ENCODE results near the gene AMOTL2. TPM values are rescaled to one million over a fixed set of nuclear protein-coding genes. Genes with fewer than 3 reads are reported as not detected.

The AMOTL2 gene
- total and polyA plus RNA-seq, 3 experiments from 2014 or later = 0.10 TPM; not detected in 2

GRCh38 chr3:134404366-134404885 is 30.2 kb upstream of the AMOTL2 start:
- no peak overlapping the region for H3K27ac Mint-ChIP-seq
- Histone ChIP-seq H3K27me3 (ENCODE audit: insufficient read depth, low read length, poor library complexity, severe bottlenecking) (peaks cover 16% of the 10 kb centered on the region), H3K4me1 (ENCODE audit: insufficient read depth, low read length) (no peaks in the 10 kb centered on the region), H3K4me3 (ENCODE audit: low read length) (no peak overlapping the region), H3K9me3 (ENCODE audit: low read length) (no peaks in the 10 kb centered on the region), H3K27ac (ENCODE audit: low read depth, low read length) (no peak overlapping the region), H3K36me3 (ENCODE audit: insufficient read depth, low read length) (no peaks in the 10 kb centered on the region)
- peaks cover 37 to 77% of the 10 kb centered on the region in 2 donors for H3K27me3 Mint-ChIP-seq
- no peak for DNase-seq
- H3K4me1 Mint-ChIP-seq = peaks cover 3 to 5% (median 4%) of the 10 kb centered on the region in 3 donors
- H3K9me3 Mint-ChIP-seq = peaks cover 0 to 7% (median 3%) of the 10 kb centered on the region in 5 donors
- POLR2A ChIA-PET = no interaction called here
- H3K36me3 Mint-ChIP-seq = no peaks in the 10 kb centered on the region
- CTCF ChIA-PET = no interaction called here
- no peak overlapping the region for H3K4me3 Mint-ChIP-seq

- Histone ChIP-seq H3K27ac (ENCODE audit: low read depth, low read length) (no peak overlapping the region), H3K36me3 (ENCODE audit: insufficient read depth, low read length) (no peaks in the 10 kb centered on the region), H3K9me3 (ENCODE audit: low read length) (no peaks in the 10 kb centered on the region), H3K27me3 (ENCODE audit: insufficient read depth, low read length, poor library complexity, severe bottlenecking) (peaks cover 4% of the 10 kb centered on the region), H3K4me1 (ENCODE audit: insufficient read depth, low read length) (no peaks in the 10 kb centered on the region), H3K4me3 (ENCODE audit: low read length) (no peak overlapping the region)
- H3K9me3 Mint-ChIP-seq = peaks cover 0 to 4% (median 3%) of the 10 kb centered on the region in 5 donors
- CTCF ChIA-PET = no interaction called here
- POLR2A ChIA-PET = no interaction called here
- no peak for DNase-seq
- H3K36me3 Mint-ChIP-seq = no peaks in the 10 kb centered on the region
- no peaks in the 10 kb centered on the region for H3K4me1 Mint-ChIP-seq
- no peak overlapping the region for H3K4me3 Mint-ChIP-seq
- H3K27ac Mint-ChIP-seq = no peak overlapping the region
- H3K27me3 Mint-ChIP-seq = peaks cover 24 to 66% of the 10 kb centered on the region in 2 donors
These were observed 23.5 kb upstream of the AMOTL2 start for GRCh38 chr3:134397755-134398154.

- H3K4me3 ChIP-seq (ENCODE audit: low read length) = no peak overlapping the region
- H3K36me3 ChIP-seq (ENCODE audit: insufficient read depth, low read length) = no peaks in the 10 kb centered on the region
- H3K36me3 Mint-ChIP-seq = no peaks in the 10 kb centered on the region
- H3K27me3 Mint-ChIP-seq = peaks cover 16 to 66% of the 10 kb centered on the region in 2 donors
- H3K27ac ChIP-seq (ENCODE audit: low read depth, low read length) = no peak overlapping the region
- no peaks in the 10 kb centered on the region for H3K9me3 ChIP-seq (ENCODE audit: low read length)
- no peak overlapping the region for H3K4me3 Mint-ChIP-seq
- H3K9me3 Mint-ChIP-seq = peaks cover 0 to 3% (median 0%) of the 10 kb centered on the region in 5 donors
- CTCF ChIA-PET = no interaction called here
- H3K27ac Mint-ChIP-seq = no peak overlapping the region
- POLR2A ChIA-PET = no interaction called here
- H3K4me1 Mint-ChIP-seq = no peaks in the 10 kb centered on the region
- no peaks in the 10 kb centered on the region for H3K4me1 ChIP-seq (ENCODE audit: insufficient read depth, low read length)
- H3K27me3 ChIP-seq (ENCODE audit: insufficient read depth, low read length, poor library complexity, severe bottlenecking) = peaks cover 4% of the 10 kb centered on the region
- DNase-seq = no peak
These were observed 20.9 kb upstream of the AMOTL2 start for GRCh38 chr3:134395103-134395502.

- Mint-ChIP-seq H3K4me3 (no peak overlapping the region), H3K36me3 (no peaks in the 10 kb centered on the region), H3K9me3 (peaks cover 0 to 3% (median 0%) of the 10 kb centered on the region in 5 donors), H3K27ac (no peak overlapping the region), H3K4me1 (no peaks in the 10 kb centered on the region), H3K27me3 (peaks cover 18 to 66% of the 10 kb centered on the region in 2 donors)
- Histone ChIP-seq H3K36me3 (ENCODE audit: insufficient read depth, low read length) (no peaks in the 10 kb centered on the region), H3K4me1 (ENCODE audit: insufficient read depth, low read length) (no peaks in the 10 kb centered on the region), H3K27ac (ENCODE audit: low read depth, low read length) (no peak overlapping the region), H3K9me3 (ENCODE audit: low read length) (no peaks in the 10 kb centered on the region), H3K4me3 (ENCODE audit: low read length) (no peak overlapping the region), H3K27me3 (ENCODE audit: insufficient read depth, low read length, poor library complexity, severe bottlenecking) (peaks cover 4% of the 10 kb centered on the region)
- ChIA-PET CTCF (no interaction called here), POLR2A (no interaction called here)
- DNase-seq = no peak
These were observed 20.1 kb upstream of the AMOTL2 start for GRCh38 chr3:134394380-134394779.

GRCh38 chr3:134393074-134393473 is 18.8 kb upstream of the AMOTL2 start:
- Mint-ChIP-seq H3K4me1 (no peaks in the 10 kb centered on the region), H3K27me3 (peaks cover 19 to 71% of the 10 kb centered on the region in 2 donors), H3K4me3 (no peak overlapping the region), H3K27ac (no peak overlapping the region), H3K9me3 (peaks cover 0 to 3% (median 0%) of the 10 kb centered on the region in 5 donors), H3K36me3 (no peaks in the 10 kb centered on the region)
- DNase-seq = no peak
- Histone ChIP-seq H3K4me3 (ENCODE audit: low read length) (no peak overlapping the region), H3K27me3 (ENCODE audit: insufficient read depth, low read length, poor library complexity, severe bottlenecking) (peaks cover 4% of the 10 kb centered on the region), H3K36me3 (ENCODE audit: insufficient read depth, low read length) (no peaks in the 10 kb centered on the region), H3K27ac (ENCODE audit: low read depth, low read length) (no peak overlapping the region), H3K4me1 (ENCODE audit: insufficient read depth, low read length) (no peaks in the 10 kb centered on the region), H3K9me3 (ENCODE audit: low read length) (no peaks in the 10 kb centered on the region)
- CTCF ChIA-PET = interaction anchor here (1.1 kb wide), 1 partner anchor 180 kb away, joined by 4 read pairs; no protein-coding TSS in a partner anchor
- POLR2A ChIA-PET = no interaction called here

- H3K27me3 ChIP-seq (ENCODE audit: insufficient read depth, low read length, poor library complexity, severe bottlenecking) = peaks cover 4% of the 10 kb centered on the region
- Mint-ChIP-seq H3K27me3 (peaks cover 18 to 72% of the 10 kb centered on the region in 2 donors), H3K4me3 (no peak overlapping the region), H3K4me1 (no peaks in the 10 kb centered on the region), H3K9me3 (no peaks in the 10 kb centered on the region), H3K36me3 (no peaks in the 10 kb centered on the region), H3K27ac (peak overlapping the region in 1 of 8 donors; percentile 25)
- H3K4me3 ChIP-seq (ENCODE audit: low read length) = no peak overlapping the region
- CTCF ChIA-PET = interaction anchor here (1.1 kb wide), 1 partner anchor 179 kb away, joined by 4 read pairs; no protein-coding TSS in a partner anchor
- POLR2A ChIA-PET = no interaction called here
- H3K27ac ChIP-seq (ENCODE audit: low read depth, low read length) = no peak overlapping the region
- no peaks in the 10 kb centered on the region for H3K36me3 ChIP-seq (ENCODE audit: insufficient read depth, low read length)
- DNase-seq = no peak
- H3K9me3 ChIP-seq (ENCODE audit: low read length) = no peaks in the 10 kb centered on the region
- no peaks in the 10 kb centered on the region for H3K4me1 ChIP-seq (ENCODE audit: insufficient read depth, low read length)
These were observed 18.2 kb upstream of the AMOTL2 start for GRCh38 chr3:134392336-134392983.

GRCh38 chr3:134389865-134390264 is 15.6 kb upstream of the AMOTL2 start:
- DNase-seq = no peak
- H3K27ac ChIP-seq (ENCODE audit: low read depth, low read length) = no peak overlapping the region
- Mint-ChIP-seq H3K9me3 (no peaks in the 10 kb centered on the region), H3K27ac (no peak overlapping the region), H3K27me3 (peaks cover 28 to 60% of the 10 kb centered on the region in 2 donors), H3K4me3 (no peak overlapping the region), H3K4me1 (no peaks in the 10 kb centered on the region), H3K36me3 (no peaks in the 10 kb centered on the region)
- POLR2A ChIA-PET = no interaction called here
- H3K4me3 ChIP-seq (ENCODE audit: low read length) = no peak overlapping the region
- no peaks in the 10 kb centered on the region for H3K36me3 ChIP-seq (ENCODE audit: insufficient read depth, low read length)
- no peaks in the 10 kb centered on the region for H3K4me1 ChIP-seq (ENCODE audit: insufficient read depth, low read length)
- H3K9me3 ChIP-seq (ENCODE audit: low read length) = no peaks in the 10 kb centered on the region
- H3K27me3 ChIP-seq (ENCODE audit: insufficient read depth, low read length, poor library complexity, severe bottlenecking) = no peaks in the 10 kb centered on the region
- CTCF ChIA-PET = no interaction called here

- H3K27me3 Mint-ChIP-seq = peaks cover 26 to 54% of the 10 kb centered on the region in 2 donors
- no peaks in the 10 kb centered on the region for H3K36me3 Mint-ChIP-seq
- Histone ChIP-seq H3K27me3 (ENCODE audit: insufficient read depth, low read length, poor library complexity, severe bottlenecking) (no peaks in the 10 kb centered on the region), H3K4me1 (ENCODE audit: insufficient read depth, low read length) (no peaks in the 10 kb centered on the region), H3K9me3 (ENCODE audit: low read length) (no peaks in the 10 kb centered on the region), H3K36me3 (ENCODE audit: insufficient read depth, low read length) (no peaks in the 10 kb centered on the region), H3K4me3 (ENCODE audit: low read length) (no peak overlapping the region), H3K27ac (ENCODE audit: low read depth, low read length) (no peak overlapping the region)
- no peaks in the 10 kb centered on the region for H3K9me3 Mint-ChIP-seq
- H3K27ac Mint-ChIP-seq = no peak overlapping the region
- ChIA-PET POLR2A (no interaction called here), CTCF (no interaction called here)
- no peak for DNase-seq
- no peak overlapping the region for H3K4me3 Mint-ChIP-seq
- no peaks in the 10 kb centered on the region for H3K4me1 Mint-ChIP-seq
These were observed 14.7 kb upstream of the AMOTL2 start for GRCh38 chr3:134388788-134389485.
